ENCODE data around the gene NFYA. TPM values are rescaled to one million over a fixed set of nuclear protein-coding genes. Genes with fewer than 3 reads are reported as not detected.

Gene NFYA
- total RNA-seq, 4 donors from 2014 or later = 18.5 to 27.7 (median 20.4) TPM

DNA sequence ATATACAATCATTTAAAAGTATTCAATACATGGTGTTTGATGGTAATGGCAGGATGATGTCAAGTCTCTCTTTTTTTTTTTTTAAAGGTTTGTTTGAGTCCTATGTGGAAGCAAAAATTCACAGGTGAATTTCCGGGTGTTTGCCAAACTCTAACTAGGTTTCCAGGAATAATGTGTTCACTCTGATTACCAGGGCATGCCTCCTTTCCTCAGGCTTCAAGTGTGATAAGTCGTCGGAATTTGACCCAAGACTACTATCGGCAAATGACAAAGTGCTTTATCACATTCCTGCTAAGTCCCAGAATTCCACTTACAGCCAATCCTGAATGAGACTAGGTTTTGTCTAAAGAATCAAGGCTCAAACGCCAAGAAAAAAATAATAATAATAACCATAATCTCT lies 7.9 kb upstream of the NFYA start:
- TF ChIP-seq, protein P1, sequence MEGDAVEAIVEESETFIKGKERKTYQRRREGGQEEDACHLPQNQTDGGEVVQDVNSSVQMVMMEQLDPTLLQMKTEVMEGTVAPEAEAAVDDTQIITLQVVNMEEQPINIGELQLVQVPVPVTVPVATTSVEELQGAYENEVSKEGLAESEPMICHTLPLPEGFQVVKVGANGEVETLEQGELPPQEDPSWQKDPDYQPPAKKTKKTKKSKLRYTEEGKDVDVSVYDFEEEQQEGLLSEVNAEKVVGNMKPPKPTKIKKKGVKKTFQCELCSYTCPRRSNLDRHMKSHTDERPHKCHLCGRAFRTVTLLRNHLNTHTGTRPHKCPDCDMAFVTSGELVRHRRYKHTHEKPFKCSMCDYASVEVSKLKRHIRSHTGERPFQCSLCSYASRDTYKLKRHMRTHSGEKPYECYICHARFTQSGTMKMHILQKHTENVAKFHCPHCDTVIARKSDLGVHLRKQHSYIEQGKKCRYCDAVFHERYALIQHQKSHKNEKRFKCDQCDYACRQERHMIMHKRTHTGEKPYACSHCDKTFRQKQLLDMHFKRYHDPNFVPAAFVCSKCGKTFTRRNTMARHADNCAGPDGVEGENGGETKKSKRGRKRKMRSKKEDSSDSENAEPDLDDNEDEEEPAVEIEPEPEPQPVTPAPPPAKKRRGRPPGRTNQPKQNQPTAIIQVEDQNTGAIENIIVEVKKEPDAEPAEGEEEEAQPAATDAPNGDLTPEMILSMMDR (IDR thresholded peaks at IDR 0.05; ENCODE audit: low read depth) = no peak

DNA sequence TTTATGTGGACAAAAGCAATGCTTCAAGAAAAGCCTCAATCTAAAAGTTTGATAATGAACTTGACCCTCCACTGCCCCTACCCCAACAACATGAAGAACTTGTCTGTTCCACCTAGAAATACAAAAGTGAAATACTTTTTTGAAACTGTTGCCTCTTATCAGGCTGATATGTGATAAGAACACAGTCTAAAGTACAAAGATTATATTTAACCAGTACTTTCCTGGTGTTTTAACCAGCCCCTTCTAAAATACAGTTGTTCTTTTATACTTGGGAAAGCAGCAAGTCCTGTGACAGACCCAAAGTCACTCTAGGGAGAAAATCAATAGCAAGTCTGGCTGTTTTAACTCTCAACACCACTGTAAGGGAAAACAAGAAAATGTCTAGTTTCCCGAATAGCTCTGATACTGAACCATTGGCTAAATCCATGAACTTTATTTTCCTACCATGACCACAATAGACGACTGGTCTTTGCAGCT lies 7.2 kb upstream of the NFYA start:
- TF ChIP-seq, protein P1 (IDR thresholded peaks at IDR 0.05; ENCODE audit: low read depth) = no peak

DNA sequence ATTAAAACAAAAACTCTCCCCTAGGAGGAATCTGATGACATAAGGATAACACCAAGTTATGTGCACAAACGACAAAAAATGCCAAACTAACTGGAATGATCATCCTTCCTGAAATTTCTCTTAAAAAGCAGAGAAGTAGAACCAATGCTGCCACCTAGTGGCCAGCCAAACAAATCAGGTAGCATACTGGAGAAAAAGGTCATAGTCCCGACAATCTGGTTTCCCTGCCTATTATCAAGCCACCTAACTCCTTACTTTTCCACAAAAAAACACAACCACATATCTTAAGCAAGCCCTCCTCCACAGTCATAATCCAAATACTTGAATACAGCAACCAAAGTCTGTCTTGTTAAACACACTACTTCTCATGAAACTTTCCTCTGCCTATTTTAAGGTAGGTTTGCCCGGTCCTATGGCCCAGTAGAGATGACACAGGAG lies 5.9 kb upstream of the NFYA start:
- TF ChIP-seq, protein P1 (IDR thresholded peaks at IDR 0.05; ENCODE audit: low read depth) = no peak

DNA sequence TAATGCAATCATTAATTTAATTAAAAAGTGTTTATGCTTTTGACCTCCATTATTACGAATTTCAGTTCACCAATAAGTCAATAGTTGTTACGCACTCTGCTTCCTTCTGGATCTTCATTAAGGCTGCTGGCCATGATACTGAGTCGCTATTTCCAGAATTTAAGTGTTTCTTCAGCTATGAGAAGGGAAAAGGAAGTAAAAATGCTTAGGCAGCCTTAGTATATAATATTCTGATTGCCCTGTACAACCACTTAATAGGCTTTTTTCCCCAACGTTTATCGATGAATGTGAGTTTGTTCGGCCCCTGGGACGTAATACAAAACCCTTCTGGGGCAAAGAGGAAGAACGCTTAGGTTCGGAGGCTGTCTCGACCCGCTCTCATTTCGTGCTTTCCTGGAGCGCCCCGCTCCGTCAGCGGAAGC lies 1.3 kb upstream of the NFYA start:
- TF ChIP-seq, protein P1 (IDR thresholded peaks at IDR 0.05; ENCODE audit: low read depth) = no peak

DNA sequence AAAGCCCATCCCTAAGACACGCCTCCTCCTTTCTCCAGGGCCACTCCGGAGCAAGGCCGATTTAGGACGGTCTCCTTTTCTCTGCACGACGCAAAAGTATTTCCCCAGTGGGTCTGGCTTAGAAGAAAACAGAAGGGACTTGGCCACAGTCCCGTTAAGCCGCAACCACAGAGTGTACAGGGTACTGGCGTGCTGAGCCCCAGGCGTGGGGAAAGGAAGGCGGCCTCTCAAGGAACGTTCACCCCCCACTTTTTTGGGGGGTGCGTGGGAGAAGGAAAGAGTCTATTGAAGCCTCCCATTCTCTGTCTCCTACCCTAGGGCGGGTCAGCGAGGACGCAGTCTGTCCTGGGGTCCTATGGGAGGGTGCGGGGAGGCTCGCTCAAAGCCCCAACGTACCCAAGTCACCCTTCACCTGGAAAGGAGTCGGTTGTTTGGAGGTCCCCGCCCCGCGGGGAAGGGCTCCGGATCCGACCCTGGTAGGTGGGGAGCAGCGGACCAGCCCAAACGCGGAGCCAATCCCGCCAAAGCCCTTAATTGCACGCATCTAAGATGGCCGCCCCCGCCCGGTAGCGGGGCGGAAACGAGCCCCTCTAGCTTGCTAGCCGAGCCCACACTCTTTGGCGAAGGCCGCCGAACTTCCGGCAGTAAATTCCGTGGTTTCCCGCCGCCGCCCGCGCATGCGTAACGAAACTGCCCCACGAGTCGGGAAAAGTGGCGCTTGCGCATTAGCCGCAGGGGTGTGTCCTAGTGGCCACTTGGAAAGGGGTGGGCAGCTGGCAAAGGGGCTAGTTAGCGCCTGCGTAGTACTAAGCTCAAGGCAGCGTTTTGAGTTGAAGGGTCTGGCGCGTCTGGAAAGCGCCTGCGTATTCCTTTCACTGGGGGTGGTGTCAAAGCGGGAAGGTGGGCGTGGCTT lies 595 bp upstream of the NFYA start, which contains the start of gene OARD1:
TSS of gene OARD1 (minus strand) at position 434 of the 913 bp plus-strand sequence. CDS start 722 bp downstream, outside the sequence.
- TF ChIP-seq, protein P1 (IDR thresholded peaks at IDR 0.05; ENCODE audit: low read depth) = no peak

DNA sequence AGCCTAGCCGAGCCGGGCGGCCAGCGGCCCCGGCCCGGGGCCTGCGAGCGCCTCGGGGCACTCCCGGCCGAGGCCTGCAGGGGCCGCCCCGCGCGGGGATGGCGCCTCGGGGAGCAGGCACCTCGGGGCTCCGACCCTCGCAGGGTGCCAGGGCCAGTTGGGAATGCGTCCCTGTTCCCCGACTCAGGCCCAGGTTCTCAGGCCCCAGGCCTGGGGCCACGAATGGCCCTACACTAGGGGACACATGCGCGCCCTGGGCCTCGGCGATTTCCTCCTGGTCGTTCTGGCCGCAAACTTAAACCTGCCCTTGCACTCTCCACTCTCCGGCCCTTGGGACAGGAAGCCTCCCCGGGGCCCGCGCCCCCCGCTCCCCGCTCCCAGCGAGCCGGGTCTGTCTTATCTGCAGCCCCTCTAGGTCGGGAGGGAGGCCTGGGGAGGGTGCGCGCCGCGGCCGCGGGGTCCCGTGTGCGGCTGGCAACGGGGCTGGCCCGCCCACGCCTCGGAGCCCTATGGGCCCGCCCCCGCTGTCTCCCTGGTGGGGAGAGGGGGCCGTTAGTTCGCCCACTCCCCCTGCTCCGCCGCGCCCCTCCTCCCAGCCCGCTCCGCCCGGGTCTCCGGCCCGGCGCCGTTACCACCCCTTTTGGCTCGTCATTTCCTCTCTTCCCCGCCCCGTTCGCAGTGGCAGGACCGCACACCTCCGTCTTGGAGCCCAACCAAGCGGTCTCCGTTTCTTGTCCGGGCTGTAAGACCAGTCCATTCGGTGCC lies 611 bp downstream of the NFYA start:
- TF ChIP-seq, protein P1 (IDR thresholded peaks at IDR 0.05; ENCODE audit: low read depth) = no peak

Measured in subcutaneous adipose tissue (tissue), 4 donors.